Measurements from ENCODE around the gene SF3B3. TPM values are rescaled to one million over a fixed set of nuclear protein-coding genes. Genes with fewer than 3 reads are reported as not detected.

SF3B3 gene
- polyA plus RNA-seq, 1 of the 3 experiments (the other 2 are of a cell fraction) = 81.7 TPM

DNA sequence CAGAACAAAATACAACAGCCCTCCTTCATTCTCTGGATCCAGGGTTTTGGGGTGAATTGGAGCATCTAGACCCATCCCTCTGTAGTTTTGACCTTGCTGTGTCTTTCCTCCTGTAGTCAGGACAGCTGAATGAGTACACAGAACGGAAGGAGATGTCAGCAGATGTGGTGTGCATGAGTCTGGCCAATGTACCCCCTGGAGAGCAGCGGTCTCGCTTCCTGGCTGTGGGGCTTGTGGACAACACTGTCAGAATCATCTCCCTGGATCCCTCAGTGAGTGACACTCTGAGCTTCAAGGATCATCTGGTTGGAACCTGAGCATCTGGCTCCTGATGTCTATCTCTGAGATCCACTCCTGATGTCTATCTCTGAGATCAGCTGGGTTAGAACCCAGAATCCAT lies 32.4 kb downstream of the SF3B3 start:
- Histone ChIP-seq H2AFZ (ENCODE audit: low read depth) (no peak overlapping the region), H3F3A (replicated peaks; ENCODE audit: insufficient read depth) (peaks cover 32% of the 10 kb centered on the region), H3K4me3 (ENCODE audit: low read depth in 2 of 2, low read length in 1 of 2) (no peak overlapping the region), H3K27me3 (ENCODE audit: insufficient read depth) (no peaks in the 10 kb centered on the region), H3K27ac (ENCODE audit: low read depth in 2 of 2, low read length in 1 of 2) (no peak overlapping the region), H3K9ac (no peak overlapping the region), H4K20me1 (ENCODE audit: insufficient read depth) (peaks cover 26% of the 10 kb centered on the region), H3K4me2 (no peak overlapping the region), H3K9me2 (no peaks in the 10 kb centered on the region), H3K4me1 (ENCODE audit: control insufficient read depth in 1 of 2, insufficient read depth in 2 of 2, low read depth in 1 of 2, low read length in 1 of 2) (no peaks in the 10 kb centered on the region), H3K9me3 (no peaks in the 10 kb centered on the region), H3K36me3 (replicated peaks in 1 of 2; ENCODE audit: control insufficient read depth in 1 of 2, insufficient read depth in 2 of 2, low read length in 1 of 2) (peaks cover 90 to 98% of the 10 kb centered on the region in 2 experiments), H3K79me2 (ENCODE audit: insufficient read depth) (peaks cover 68% of the 10 kb centered on the region)
- 100% methylated on average over 2 of the region's 3 CpGs for WGBS (ENCODE audit: low lambda C conversion rate)
- ChIA-PET POLR2A (no interaction called here), CTCF (interaction anchor here (1.2 to 2.2 kb wide), 2 partner anchors 26 to 214 kb away, joined by 4 to 5 read pairs; no protein-coding TSS in a partner anchor)
- TF ChIP-seq IRF3 (IDR thresholded peaks at IDR 0.05; ENCODE audit: low read depth, low read length) = no peak
- TF ChIP-seq ZBTB33 (IDR thresholded peaks at IDR 0.05; ENCODE audit: borderline replicate concordance, low read depth) = no peak
- no peak for TF ChIP-seq FOXJ3 (CRISPR knock-in tag; IDR thresholded peaks at IDR 0.05)
- no peak for TF ChIP-seq TEAD4 (IDR thresholded peaks at IDR 0.05; ENCODE audit: borderline replicate concordance, insufficient read depth)
- no peak for TF ChIP-seq YY1 (IDR thresholded peaks at IDR 0.05; ENCODE audit: low read depth)
- TF ChIP-seq FOSL2 (IDR thresholded peaks at IDR 0.05; ENCODE audit: borderline replicate concordance, low read depth) = no peak
- no peak for TF ChIP-seq SIN3A (IDR thresholded peaks at IDR 0.05; ENCODE audit: borderline replicate concordance, low read depth, low read length)
- TF ChIP-seq MXI1 (IDR thresholded peaks at IDR 0.05; ENCODE audit: low read depth, low read length) = no peak
- no peak for TF ChIP-seq NRF1 (IDR thresholded peaks at IDR 0.05; ENCODE audit: low read depth, low read length)
- no peak for TF ChIP-seq USF1 (IDR thresholded peaks at IDR 0.05; ENCODE audit: borderline replicate concordance, low read depth)
- no peak for TF ChIP-seq RAD21 (IDR thresholded peaks at IDR 0.05; ENCODE audit: low read length)
- TF ChIP-seq RCOR1 (IDR thresholded peaks at IDR 0.05; ENCODE audit: low read length) = no peak
- no peak for TF ChIP-seq NFIC (IDR thresholded peaks at IDR 0.05; ENCODE audit: borderline replicate concordance)
- no peak for TF ChIP-seq MEF2A (IDR thresholded peaks at IDR 0.05; ENCODE audit: borderline replicate concordance, low read depth)
- TF ChIP-seq EP300 (IDR thresholded peaks at IDR 0.05; ENCODE audit: borderline replicate concordance in 1 of 2, low read depth in 1 of 2, low read length in 1 of 2) = no peak
- TF ChIP-seq EZH2phosphoT487 (IDR thresholded peaks at IDR 0.05; ENCODE audit: borderline replicate concordance, low read depth) = no peak
- TF ChIP-seq ELF1 (IDR thresholded peaks at IDR 0.05) = no peak
- no peak for DNase-seq

Measured in SK-N-SH (cell line).